Gastroesophageal sphincter (tissue), 3 donors: Measurements from ENCODE around the gene PGR.

Source experiments
- CTCF ChIP-seq, 4 experiments: fragments of 200-600 bp in 2 of 4; fragments of 450-650 bp in 2 of 4; sonication (generic) in 1 of 4; IDR thresholded peaks; one replicate each; pipeline ENCODE4 v1.5.1; 2017 to 2019; ENCODE audit warnings: antibody characterized with exemption in 4 of 4, mild to moderate bottlenecking in 2 of 4, moderate library complexity in 2 of 4
- POLR2AphosphoS5 ChIP-seq: sonication (generic); formaldehyde crosslinking; IDR thresholded peaks from one replicate; pipeline ENCODE4 v1.6.1; 2017; ENCODE audit warnings: antibody characterized with exemption

DNA sequence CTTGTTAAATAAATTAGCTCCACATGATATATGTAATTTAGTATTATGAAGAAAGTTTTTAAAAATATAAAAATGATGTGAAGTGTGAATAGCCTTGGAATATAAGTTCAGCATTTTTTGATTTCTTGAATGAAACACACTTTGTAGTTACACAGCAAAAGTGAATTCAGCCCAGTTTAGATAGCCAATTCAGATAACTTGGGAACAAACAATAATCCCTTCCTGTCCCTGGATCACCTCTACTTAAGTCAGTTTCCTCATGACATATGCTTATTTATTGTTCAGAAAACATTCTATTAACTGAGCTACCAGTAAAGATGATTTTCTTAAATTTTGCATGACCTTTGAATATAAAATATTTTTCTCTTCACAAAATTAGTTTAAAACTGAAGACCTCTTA is 107.4 kb downstream of the PGR start:
- TF ChIP-seq CTCF (IDR thresholded peaks at IDR 0.05) (no peak), POLR2AphosphoS5 (no peak)
